HepG2 (cell line): Measurements from ENCODE around the gene KRTAP5-2. TPM values are rescaled to one million over a fixed set of nuclear protein-coding genes. Genes with fewer than 3 reads are reported as not detected.
A peak's percentile ranks its signal among the peaks of the same experiment; 100 is the strongest.

Source experiments
- GTF2F1 ChIP-seq: fragments of 150-350 bp; IDR thresholded peaks from 2 replicates; pipeline ENCODE4 v1.6.1; 2014; ENCODE audit warnings: low read length
- HIC2 ChIP-seq: sonication (generic); formaldehyde crosslinking; IDR thresholded peaks from 2 replicates; pipeline ENCODE4 v1.9.0; 2022; ENCODE audit warnings: low read depth, missing genetic modification reagents
- HNF1B ChIP-seq: sonication (generic); formaldehyde crosslinking; IDR thresholded peaks from 2 replicates; pipeline ENCODE4 v1.5.1; 2020; ENCODE audit warnings: mild to moderate bottlenecking, moderate library complexity, missing genetic modification reagents
- HNF4G ChIP-seq, 2 experiments: sonication (generic) in 1 of 2; formaldehyde crosslinking in 1 of 2; IDR thresholded peaks; 2 replicates each; pipeline versions ENCODE4 v1.4.0 to v1.6.1; 2011 to 2020; ENCODE audit warnings: borderline replicate concordance in 2 of 2, low read depth in 2 of 2, mild to moderate bottlenecking in 2 of 2, low read length in 1 of 2, missing genetic modification reagents in 1 of 2, moderate library complexity in 1 of 2
- NR1H2 ChIP-seq: sonication (generic); formaldehyde crosslinking; IDR thresholded peaks from 2 replicates; pipeline ENCODE4 v1.8.1; 2022; ENCODE audit warnings: low read depth, missing genetic modification reagents, borderline replicate concordance
- RXRB ChIP-seq: IDR thresholded peaks from 2 replicates; pipeline ENCODE4 v1.6.1; 2016; ENCODE audit warnings: borderline replicate concordance, missing genetic modification reagents, missing compliant biosample characterization
- SP140L ChIP-seq: sonication (generic); formaldehyde crosslinking; IDR thresholded peaks from 2 replicates; pipeline ENCODE4 v1.4.0; 2020; ENCODE audit warnings: missing genetic modification reagents, borderline replicate concordance
- TFAP4 ChIP-seq: sonication (generic); IDR thresholded peaks from 2 replicates; pipeline ENCODE4 v1.6.1; 2016; ENCODE audit warnings: low read depth, borderline replicate concordance
- TIGD3 ChIP-seq: sonication (generic); formaldehyde crosslinking; IDR thresholded peaks from 2 replicates; pipeline ENCODE4 v1.5.1; 2020; ENCODE audit warnings: mild to moderate bottlenecking, missing genetic modification reagents, borderline replicate concordance
- ZBTB14 ChIP-seq: sonication (generic); formaldehyde crosslinking; IDR thresholded peaks from 2 replicates; pipeline ENCODE4 v1.4.0; 2020; ENCODE audit warnings: missing genetic modification reagents
- ZBTB43 ChIP-seq: sonication (generic); formaldehyde crosslinking; conservative IDR thresholded peaks from 2 replicates; pipeline ENCODE4 v1.4.0; 2020; ENCODE audit warnings: missing genetic modification reagents
- ZBTB7A ChIP-seq: sonication (generic); formaldehyde crosslinking; IDR thresholded peaks from 2 replicates; pipeline ENCODE4 v1.8.0; 2022; ENCODE audit warnings: mild to moderate bottlenecking, missing genetic modification reagents
- ZEB1 ChIP-seq: IDR thresholded peaks from 2 replicates; pipeline ENCODE4 v1.6.1; 2012; ENCODE audit warnings: mild to moderate bottlenecking, low read depth, inconsistent platforms; ENCODE audit not compliant: insufficient replicate concordance
- ZNF33A ChIP-seq: sonication (generic); formaldehyde crosslinking; IDR thresholded peaks from 2 replicates; pipeline ENCODE4 v1.5.1; 2020; ENCODE audit warnings: missing genetic modification reagents, mild to moderate bottlenecking, moderate library complexity, borderline replicate concordance
- ZNF614 ChIP-seq: IDR thresholded peaks from 2 replicates; pipeline ENCODE4 v1.6.1; 2018; ENCODE audit warnings: missing biosample characterization, missing genetic modification reagents, inconsistent platforms, borderline replicate concordance
- ZNF816 ChIP-seq: sonication (generic); formaldehyde crosslinking; IDR thresholded peaks from 2 replicates; pipeline ENCODE4 v1.8.0; 2022; ENCODE audit warnings: missing genetic modification reagents, mild to moderate bottlenecking, borderline replicate concordance
- ZNF841 ChIP-seq: sonication (generic); formaldehyde crosslinking; IDR thresholded peaks from 2 replicates; pipeline ENCODE4 v1.8.1; 2023; ENCODE audit warnings: missing genetic modification reagents, borderline replicate concordance
- polyA plus RNA-seq, 8 experiments: library from polyadenylated mRNA; depleted of rRNA in 3 of 8; stranded (reverse) in 7 of 8; unstranded in 1 of 8; fragments of >200 nt; fragmentation: Illumina TruSeq in 4 of 8; extraction: Trizol in 4 of 8; gene quantifications; 2 replicates each; pipeline versions ENCODE4 v1.2.1 to v1.2.3, GENCODE V29; 2011 to 2016; ENCODE audit warnings: low read depth in 4 of 8, missing spikeins in 1 of 8, mixed read lengths in 1 of 8; ENCODE audit not compliant: insufficient read depth in 1 of 8
- total RNA-seq, 5 experiments: library from RNA; depleted of rRNA; stranded (reverse); fragments of >200 nt; fragmentation: Illumina TruSeq; extraction: Trizol; gene quantifications; 2 replicates each; pipeline ENCODE4 v1.2.3, GENCODE V29; 2016; ENCODE audit warnings: low read depth in 1 of 5

The KRTAP5-2 gene
- total and polyA plus RNA-seq, 2 of the 13 experiments (the other 11 are each of a cell fraction or from before 2014, with no cell fraction given): not detected

- no peak for TF ChIP-seq ZNF33A (CRISPR knock-in tag)
- TF ChIP-seq ZBTB43 (CRISPR knock-in tag): no peak
- TF ChIP-seq ZNF614 (CRISPR knock-in tag): no peak
- peak; percentile 36; the same call in 1 of the 2 replicates for TF ChIP-seq TFAP4
- TF ChIP-seq ZEB1: peak; percentile 61
- TF ChIP-seq HNF1B (CRISPR knock-in tag): 0 out of 2 replicates have a peak, but pooled peaks have one; percentile 23
- TF ChIP-seq GTF2F1: no peak
- no peak for TF ChIP-seq TIGD3 (CRISPR knock-in tag)
- TF ChIP-seq SP140L (CRISPR knock-in tag): no peak
- no peak for TF ChIP-seq HNF4G (IDR thresholded peaks at IDR 0.05; ENCODE audit: borderline replicate concordance, low read depth, low read length)
- TF ChIP-seq HNF4G (CRISPR knock-in tag; IDR thresholded peaks at IDR 0.05; ENCODE audit: borderline replicate concordance, low read depth): 0 out of 2 replicates have a peak, but pooled peaks have one; percentile 2
- TF ChIP-seq HIC2 (CRISPR knock-in tag): peak; percentile 74; the same call in 1 of the 2 replicates
- no peak for TF ChIP-seq ZNF816 (CRISPR knock-in tag)
- no peak for TF ChIP-seq RXRB
- no peak for TF ChIP-seq ZBTB7A (CRISPR knock-in tag)
- no peak for TF ChIP-seq ZBTB14
- TF ChIP-seq NR1H2 (CRISPR knock-in tag): no peak
- TF ChIP-seq ZNF841 (CRISPR knock-in tag): no peak
Observed at GRCh38 chr11:1573903-1574237, 24.2 kb downstream of the KRTAP5-2 start (continued).
